ENCODE results near the gene KLF5. TPM values are rescaled to one million over a fixed set of nuclear protein-coding genes. Genes with fewer than 3 reads are reported as not detected.
A peak's percentile ranks its signal among the peaks of the same experiment; 100 is the strongest.

KLF5 gene
- total and polyA plus RNA-seq, 4 experiments from 2014 or later: 0.83 to 5.4 (median 4.2) TPM

- no peak overlapping the region for H3K4me3 Mint-ChIP-seq
- H3K4me3 ChIP-seq (ENCODE audit: low read length in 2 of 2): no peak overlapping the region
- intact Hi-C loops (cut with micrococcal nuclease): loop anchor here (5.0 kb wide), 1 partner anchor 648 kb away; no protein-coding TSS in a partner anchor
- H3K9me3 Mint-ChIP-seq: no peaks in the 10 kb centered on the region
- H3K27me3 Mint-ChIP-seq: peaks cover 13% of the 10 kb centered on the region in 2 donors
- H3K27ac Mint-ChIP-seq: no peak overlapping the region
- peaks cover 8% of the 10 kb centered on the region for H3K4me1 ChIP-seq (ENCODE audit: insufficient read depth, low read length)
- H3K4me1 Mint-ChIP-seq: peaks cover 5 to 10% (median 9%) of the 10 kb centered on the region in 4 donors
- no peaks in the 10 kb centered on the region for H3K36me3 ChIP-seq (ENCODE audit: insufficient read depth, low read length)
- ChIA-PET POLR2A (ENCODE audit: partially characterized antibody) (no interaction called here), CTCF (ENCODE audit: partially characterized antibody) (no interaction called here)
- H3K36me3 Mint-ChIP-seq: peaks cover 0 to 5% of the 10 kb centered on the region in 2 donors
- H3K27me3 ChIP-seq (ENCODE audit: insufficient read depth, low read length): peaks cover 11% of the 10 kb centered on the region
- DNase-seq: no peak
- H3K9me3 ChIP-seq (ENCODE audit: control insufficient read depth in 1 of 2, low read length in 2 of 2): no peaks in the 10 kb centered on the region
- no peak overlapping the region for H3K27ac ChIP-seq (ENCODE audit: low read depth, low read length)
These were observed 4.1 kb upstream of the KLF5 start for GRCh38 chr13:73054712-73055111.

- CTCF ChIA-PET (ENCODE audit: partially characterized antibody): interaction anchor here (0.6 kb wide), 1 partner anchor 729 kb away, joined by 3 read pairs; no protein-coding TSS in a partner anchor
These were observed 2.8 kb upstream of the KLF5 start for GRCh38 chr13:73055813-73056564.

GRCh38 chr13:73056565-73056962 lies 2.2 kb upstream of the KLF5 start:
- Mint-ChIP-seq H3K27me3 (peaks cover 12 to 13% of the 10 kb centered on the region in 2 donors), H3K9me3 (no peaks in the 10 kb centered on the region), H3K36me3 (peaks cover 0 to 5% of the 10 kb centered on the region in 2 donors), H3K4me1 (peaks cover 14 to 23% (median 18%) of the 10 kb centered on the region in 4 donors), H3K27ac (no peak overlapping the region), H3K4me3 (no peak overlapping the region)
- H3K9me3 ChIP-seq (ENCODE audit: control insufficient read depth in 1 of 2, low read length in 2 of 2): no peaks in the 10 kb centered on the region
- H3K27ac ChIP-seq (ENCODE audit: low read depth, low read length): no peak overlapping the region
- no peak for DNase-seq
- H3K36me3 ChIP-seq (ENCODE audit: insufficient read depth, low read length): no peaks in the 10 kb centered on the region
- H3K4me3 ChIP-seq (ENCODE audit: low read length in 2 of 2): no peak overlapping the region
- POLR2A ChIA-PET (ENCODE audit: partially characterized antibody): no interaction called here
- H3K27me3 ChIP-seq (ENCODE audit: insufficient read depth, low read length): peaks cover 11% of the 10 kb centered on the region
- peaks cover 19% of the 10 kb centered on the region for H3K4me1 ChIP-seq (ENCODE audit: insufficient read depth, low read length)
- CTCF ChIA-PET (ENCODE audit: partially characterized antibody): interaction anchor here (1.5 kb wide), 1 partner anchor 661 kb away, joined by 3 read pairs; no protein-coding TSS in a partner anchor
- intact Hi-C loops (cut with micrococcal nuclease): loop anchor here (5.0 kb wide), 1 partner anchor 646 kb away; no protein-coding TSS in a partner anchor

More at GRCh38 chr13:73055813-73056564, 2.8 kb upstream of the KLF5 start:
- Histone ChIP-seq H3K36me3 (ENCODE audit: insufficient read depth, low read length) (no peaks in the 10 kb centered on the region), H3K27me3 (ENCODE audit: insufficient read depth, low read length) (peaks cover 11% of the 10 kb centered on the region), H3K4me3 (ENCODE audit: low read length in 2 of 2) (no peak overlapping the region), H3K27ac (ENCODE audit: low read depth, low read length) (no peak overlapping the region), H3K4me1 (ENCODE audit: insufficient read depth, low read length) (peaks cover 19% of the 10 kb centered on the region), H3K9me3 (ENCODE audit: control insufficient read depth in 1 of 2, low read length in 2 of 2) (no peaks in the 10 kb centered on the region)
- no peaks in the 10 kb centered on the region for H3K9me3 Mint-ChIP-seq
- peak overlapping the region in 1 of 8 donors; percentile 55 for H3K4me3 Mint-ChIP-seq
- POLR2A ChIA-PET (ENCODE audit: partially characterized antibody): no interaction called here
- H3K27ac Mint-ChIP-seq: no peak overlapping the region
- intact Hi-C loops (cut with micrococcal nuclease): loop anchor here (5.0 kb wide), 1 partner anchor 646 kb away; no protein-coding TSS in a partner anchor
- peaks cover 12 to 13% of the 10 kb centered on the region in 2 donors for H3K27me3 Mint-ChIP-seq
- peaks cover 0 to 5% of the 10 kb centered on the region in 2 donors for H3K36me3 Mint-ChIP-seq
- DNase-seq: no peak
- H3K4me1 Mint-ChIP-seq: peaks cover 14 to 23% (median 18%) of the 10 kb centered on the region in 4 donors

GRCh38 chr13:73057284-73058063 lies 1.3 kb upstream of the KLF5 start:
- POLR2A ChIA-PET (ENCODE audit: partially characterized antibody): interaction anchor here (1.7 kb wide), 1 partner anchor 645 kb away, joined by 7 read pairs; no protein-coding TSS in a partner anchor

GRCh38 chr13:73058064-73058313 lies 816 bp upstream of the KLF5 start:
- intact Hi-C loops (cut with micrococcal nuclease): loop anchor here (1.0 to 5.0 kb wide), 4 partner anchors 277 to 657 kb away; partner anchors contain the start of genes BORA, DIS3 and MZT1
- H3K4me3 Mint-ChIP-seq: peak overlapping the region; percentile 87 to 95 (median 92)
- POLR2A ChIA-PET (ENCODE audit: partially characterized antibody): interaction anchor here (0.8 to 2.7 kb wide), 4 partner anchors 35 to 1075 kb away, joined by 3 to 13 read pairs (median 5); no protein-coding TSS in a partner anchor
- DNase-seq: no peak
- H3K27ac ChIP-seq (ENCODE audit: low read depth, low read length): no peak overlapping the region
- no peaks in the 10 kb centered on the region for H3K36me3 ChIP-seq (ENCODE audit: insufficient read depth, low read length)
- H3K4me3 ChIP-seq (ENCODE audit: low read length in 2 of 2): no peak overlapping the region
- H3K9me3 ChIP-seq (ENCODE audit: control insufficient read depth in 1 of 2, low read length in 2 of 2): no peaks in the 10 kb centered on the region
- H3K4me1 ChIP-seq (ENCODE audit: insufficient read depth, low read length): peaks cover 19% of the 10 kb centered on the region
- CTCF ChIA-PET (ENCODE audit: partially characterized antibody): interaction anchor here (0.9 to 3.2 kb wide), 6 partner anchors 12 to 709 kb away, joined by 3 to 14 read pairs (median 3); no protein-coding TSS in a partner anchor
- no peaks in the 10 kb centered on the region for H3K9me3 Mint-ChIP-seq
- H3K36me3 Mint-ChIP-seq: peaks cover under 1 to 5% of the 10 kb centered on the region in 2 donors
- peaks cover 14 to 30% (median 18%) of the 10 kb centered on the region in 4 donors for H3K4me1 Mint-ChIP-seq
- peaks cover 10 to 13% of the 10 kb centered on the region in 2 donors for H3K27me3 Mint-ChIP-seq
- H3K27me3 ChIP-seq (ENCODE audit: insufficient read depth, low read length): peaks cover 11% of the 10 kb centered on the region
- H3K27ac Mint-ChIP-seq: no peak overlapping the region

More at GRCh38 chr13:73057284-73058063, 1.3 kb upstream of the KLF5 start:
- peaks cover 0 to 5% of the 10 kb centered on the region in 2 donors for H3K36me3 Mint-ChIP-seq
- intact Hi-C loops (cut with micrococcal nuclease): loop anchor here (1.0 to 5.0 kb wide), 4 partner anchors 276 to 658 kb away; partner anchors contain the start of genes BORA, DIS3 and MZT1
- Histone ChIP-seq H3K27ac (ENCODE audit: low read depth, low read length) (no peak overlapping the region), H3K27me3 (ENCODE audit: insufficient read depth, low read length) (peaks cover 11% of the 10 kb centered on the region), H3K4me1 (ENCODE audit: insufficient read depth, low read length) (peaks cover 19% of the 10 kb centered on the region), H3K9me3 (ENCODE audit: control insufficient read depth in 1 of 2, low read length in 2 of 2) (no peaks in the 10 kb centered on the region), H3K4me3 (ENCODE audit: low read length in 2 of 2) (no peak overlapping the region), H3K36me3 (ENCODE audit: insufficient read depth, low read length) (no peaks in the 10 kb centered on the region)
- H3K27ac Mint-ChIP-seq: no peak overlapping the region
- CTCF ChIA-PET (ENCODE audit: partially characterized antibody): interaction anchor here (0.9 to 1.5 kb wide), 3 partner anchors 12 to 709 kb away, joined by 3 to 4 read pairs (median 3); no protein-coding TSS in a partner anchor
- peak overlapping the region in 2 of 8 donors; percentile 94 to 95 for H3K4me3 Mint-ChIP-seq
- peaks cover 10 to 13% of the 10 kb centered on the region in 2 donors for H3K27me3 Mint-ChIP-seq
- H3K9me3 Mint-ChIP-seq: no peaks in the 10 kb centered on the region
- H3K4me1 Mint-ChIP-seq: peaks cover 14 to 30% (median 18%) of the 10 kb centered on the region in 4 donors
- no peak for DNase-seq

- H3K9me3 Mint-ChIP-seq: no peaks in the 10 kb centered on the region
- H3K36me3 ChIP-seq (ENCODE audit: insufficient read depth, low read length): no peaks in the 10 kb centered on the region
- H3K4me1 Mint-ChIP-seq: peaks cover 14 to 30% (median 18%) of the 10 kb centered on the region in 4 donors
- peaks cover 10 to 13% of the 10 kb centered on the region in 2 donors for H3K27me3 Mint-ChIP-seq
- no peak for DNase-seq
- H3K9me3 ChIP-seq (ENCODE audit: control insufficient read depth in 1 of 2, low read length in 2 of 2): no peaks in the 10 kb centered on the region
- intact Hi-C loops (cut with micrococcal nuclease): loop anchor here (1.0 to 5.0 kb wide), 4 partner anchors 277 to 657 kb away; partner anchors contain the start of genes BORA, DIS3 and MZT1
- peak overlapping the region in 6 of 7 donors; percentile 54 to 93 (median 82) for H3K27ac Mint-ChIP-seq
- peaks cover 11% of the 10 kb centered on the region for H3K27me3 ChIP-seq (ENCODE audit: insufficient read depth, low read length)
- POLR2A ChIA-PET (ENCODE audit: partially characterized antibody): interaction anchor here (0.7 to 2.7 kb wide), 7 partner anchors 19 to 1075 kb away, joined by 3 to 13 read pairs (median 3); partner anchors contain the start of genes DIS3 and PIBF1
- peaks cover 19% of the 10 kb centered on the region for H3K4me1 ChIP-seq (ENCODE audit: insufficient read depth, low read length)
- CTCF ChIA-PET (ENCODE audit: partially characterized antibody): interaction anchor here (0.9 to 3.2 kb wide), 5 partner anchors 11 to 708 kb away, joined by 3 to 14 read pairs (median 3); no protein-coding TSS in a partner anchor
- no peak overlapping the region for H3K27ac ChIP-seq (ENCODE audit: low read depth, low read length)
- peaks cover 3 to 5% of the 10 kb centered on the region in 2 donors for H3K36me3 Mint-ChIP-seq
- H3K4me3 Mint-ChIP-seq: peak overlapping the region; percentile 87 to 95 (median 92)
- H3K4me3 ChIP-seq (ENCODE audit: low read length in 2 of 2): peak overlapping the region; percentile 52 to 60
These were observed 421 bp upstream of the KLF5 start for GRCh38 chr13:73058432-73058735.

All from CD4-positive, alpha-beta memory T cell (primary cell).